ENCODE data around the gene FKBP4.

DNA sequence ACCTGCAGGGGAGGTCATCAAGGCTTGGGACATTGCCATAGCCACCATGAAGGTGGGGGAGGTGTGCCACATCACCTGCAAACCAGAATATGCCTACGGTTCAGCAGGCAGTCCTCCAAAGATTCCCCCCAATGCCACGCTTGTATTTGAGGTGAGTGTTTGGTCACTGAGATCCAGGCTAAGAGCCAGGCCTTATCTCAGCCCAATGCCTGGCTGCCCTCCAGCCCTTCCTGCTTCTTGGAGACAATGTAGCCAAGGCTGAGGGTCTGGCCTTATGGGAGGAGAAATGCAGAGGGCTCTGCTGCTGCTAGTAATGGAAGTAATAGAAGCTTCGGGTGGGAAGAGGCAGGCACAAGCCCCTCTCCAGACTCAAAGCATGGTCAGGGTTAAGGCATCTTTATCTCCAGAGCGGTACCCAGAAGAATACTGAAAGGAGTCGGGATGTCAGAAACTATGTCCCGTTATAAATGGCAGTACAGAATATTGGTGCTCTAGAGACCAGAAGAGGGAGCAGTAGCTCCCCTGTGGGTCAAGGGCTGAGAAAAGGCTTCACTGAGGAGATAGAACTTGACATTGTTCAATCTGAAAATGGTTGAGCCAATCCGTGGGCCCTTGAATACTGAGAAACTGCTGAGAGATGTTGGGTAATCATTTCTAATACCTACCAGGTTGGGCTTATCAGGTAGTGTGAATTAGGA, 3.1 kb downstream of the FKBP4 start:
- TF ChIP-seq, protein P1, sequence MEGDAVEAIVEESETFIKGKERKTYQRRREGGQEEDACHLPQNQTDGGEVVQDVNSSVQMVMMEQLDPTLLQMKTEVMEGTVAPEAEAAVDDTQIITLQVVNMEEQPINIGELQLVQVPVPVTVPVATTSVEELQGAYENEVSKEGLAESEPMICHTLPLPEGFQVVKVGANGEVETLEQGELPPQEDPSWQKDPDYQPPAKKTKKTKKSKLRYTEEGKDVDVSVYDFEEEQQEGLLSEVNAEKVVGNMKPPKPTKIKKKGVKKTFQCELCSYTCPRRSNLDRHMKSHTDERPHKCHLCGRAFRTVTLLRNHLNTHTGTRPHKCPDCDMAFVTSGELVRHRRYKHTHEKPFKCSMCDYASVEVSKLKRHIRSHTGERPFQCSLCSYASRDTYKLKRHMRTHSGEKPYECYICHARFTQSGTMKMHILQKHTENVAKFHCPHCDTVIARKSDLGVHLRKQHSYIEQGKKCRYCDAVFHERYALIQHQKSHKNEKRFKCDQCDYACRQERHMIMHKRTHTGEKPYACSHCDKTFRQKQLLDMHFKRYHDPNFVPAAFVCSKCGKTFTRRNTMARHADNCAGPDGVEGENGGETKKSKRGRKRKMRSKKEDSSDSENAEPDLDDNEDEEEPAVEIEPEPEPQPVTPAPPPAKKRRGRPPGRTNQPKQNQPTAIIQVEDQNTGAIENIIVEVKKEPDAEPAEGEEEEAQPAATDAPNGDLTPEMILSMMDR (IDR thresholded peaks at IDR 0.05): no peak
- no peak for TF ChIP-seq POLR2AphosphoS5 (IDR thresholded peaks at IDR 0.05; ENCODE audit: insufficient read depth in 1 of 2, low read depth in 1 of 2)

All from vagina (tissue), 2 donors.